OCI-LY1 (cell line): ENCODE measurements around the gene PIK3R4.

ENCODE experiments used
- H2AFZ ChIP-seq: fragments of 200-600 bp; sonication (generic), shearing (Covaris generic); 2 replicates; pipeline ENCODE4 v1.6.0; 2014; ENCODE audit warnings: antibody characterized with exemption, mild to moderate bottlenecking, low read length
- H3F3A ChIP-seq: fragments of 200-600 bp; sonication (generic), shearing (Covaris generic); 2 replicates; pipeline ENCODE4 v1.6.0; 2014; ENCODE audit warnings: mild to moderate bottlenecking, antibody characterized with exemption, low read length, moderate library complexity; ENCODE audit not compliant: insufficient read depth
- H3K27ac ChIP-seq: fragments of 200-600 bp; sonication (generic); 2 replicates; pipeline ENCODE4 v1.5.1; 2014; ENCODE audit warnings: low read length, mixed run types, mild to moderate bottlenecking, low read depth; ENCODE audit not compliant: poor library complexity, severe bottlenecking
- H3K27me3 ChIP-seq: fragments of 200-600 bp; sonication (generic); 2 replicates; pipeline ENCODE4 v1.6.0; 2014; ENCODE audit warnings: antibody characterized with exemption, mild to moderate bottlenecking, low read length, moderate library complexity; ENCODE audit not compliant: insufficient read depth
- H3K36me3 ChIP-seq: fragments of 200-600 bp; sonication (generic); 2 replicates; pipeline ENCODE4 v1.6.1; 2014; ENCODE audit warnings: mild to moderate bottlenecking, antibody characterized with exemption, low read length, moderate library complexity, mixed read lengths; ENCODE audit not compliant: insufficient read depth
- H3K4me1 ChIP-seq: fragments of 200-600 bp; sonication (generic); 2 replicates; pipeline ENCODE4 v1.5.1; 2014; ENCODE audit warnings: mild to moderate bottlenecking, low read length, moderate library complexity; ENCODE audit not compliant: insufficient read depth, severe bottlenecking
- H3K4me2 ChIP-seq: fragments of 200-600 bp; sonication (generic), shearing (Covaris generic); 2 replicates; pipeline ENCODE4 v1.6.1; 2014; ENCODE audit warnings: low read length
- H3K4me3 ChIP-seq: fragments of 200-600 bp; sonication (generic); 2 replicates; pipeline ENCODE4 v1.5.1; 2014; ENCODE audit warnings: low read length, low read depth, mild to moderate bottlenecking, mixed read lengths; ENCODE audit not compliant: poor library complexity, severe bottlenecking
- H3K79me2 ChIP-seq: fragments of 200-600 bp; shearing (Covaris generic); 2 replicates; pipeline ENCODE4 v1.6.1; 2016; ENCODE audit warnings: mixed run types, low read length, mixed read lengths; ENCODE audit not compliant: insufficient read depth
- H3K9ac ChIP-seq: fragments of 200-600 bp; sonication (generic), shearing (Covaris generic); 2 replicates; pipeline ENCODE4 v1.6.1; 2014; ENCODE audit warnings: mild to moderate bottlenecking, low read length, mixed read lengths
- H3K9me2 ChIP-seq: fragments of 200-600 bp; sonication (generic), shearing (Covaris generic); 2 replicates; pipeline ENCODE4 v1.6.1; 2014; ENCODE audit warnings: low read depth, mild to moderate bottlenecking, low read length, mixed read lengths
- H3K9me3 ChIP-seq: fragments of 200-600 bp; shearing (Covaris generic); 2 replicates; pipeline ENCODE4 v1.6.1; 2014; ENCODE audit warnings: low read length, mixed read lengths
- H4K20me1 ChIP-seq: fragments of 200-600 bp; sonication (generic), shearing (Covaris generic); 2 replicates; pipeline ENCODE4 v1.6.0; 2016; ENCODE audit warnings: mild to moderate bottlenecking, low read length; ENCODE audit not compliant: insufficient read depth
- CTCF ChIP-seq: fragments of 200-600 bp; sonication (generic), shearing (Covaris generic); IDR thresholded peaks from 2 replicates; pipeline ENCODE4 v1.5.1; 2017; ENCODE audit warnings: mild to moderate bottlenecking, antibody characterized with exemption, low read length, moderate library complexity, mixed read lengths
- EZH2 ChIP-seq: fragments of 200-600 bp; sonication (generic), shearing (Covaris generic); IDR thresholded peaks from 2 replicates; pipeline ENCODE4 v1.8.0; 2017; ENCODE audit warnings: borderline replicate concordance, mixed run types, mild to moderate bottlenecking, antibody characterized with exemption, low read length, moderate library complexity, mixed read lengths

Gene PIK3R4

GRCh38 chr3:130699765-130700164 lies 46.9 kb downstream of the PIK3R4 start:
- Histone ChIP-seq H3K4me2 (no peak overlapping the region), H3K79me2 (no peaks in the 10 kb centered on the region), H2AFZ (no peak overlapping the region), H3K4me1 (no peaks in the 10 kb centered on the region), H3K27ac (no peak overlapping the region), H3K4me3 (no peak overlapping the region), H3K9me3 (no peaks in the 10 kb centered on the region), H3F3A (no peaks in the 10 kb centered on the region), H3K36me3 (peaks cover 67% of the 10 kb centered on the region), H3K9ac (no peak overlapping the region), H3K9me2 (no peaks in the 10 kb centered on the region), H3K27me3 (no peaks in the 10 kb centered on the region), H4K20me1 (no peaks in the 10 kb centered on the region)
- TF ChIP-seq EZH2 (no peak), CTCF (peak; percentile 83)

GRCh38 chr3:130693314-130693713 lies 53.3 kb downstream of the PIK3R4 start:
- no peak for TF ChIP-seq CTCF
- Histone ChIP-seq H3K79me2 (no peaks in the 10 kb centered on the region), H4K20me1 (no peaks in the 10 kb centered on the region), H3K9ac (no peak overlapping the region), H3K4me3 (no peak overlapping the region), H3K9me2 (no peaks in the 10 kb centered on the region), H2AFZ (no peak overlapping the region), H3K27ac (no peak overlapping the region), H3K9me3 (no peaks in the 10 kb centered on the region), H3F3A (no peaks in the 10 kb centered on the region), H3K27me3 (no peaks in the 10 kb centered on the region), H3K36me3 (peaks cover 44% of the 10 kb centered on the region), H3K4me2 (no peak overlapping the region), H3K4me1 (no peaks in the 10 kb centered on the region)

DNA sequence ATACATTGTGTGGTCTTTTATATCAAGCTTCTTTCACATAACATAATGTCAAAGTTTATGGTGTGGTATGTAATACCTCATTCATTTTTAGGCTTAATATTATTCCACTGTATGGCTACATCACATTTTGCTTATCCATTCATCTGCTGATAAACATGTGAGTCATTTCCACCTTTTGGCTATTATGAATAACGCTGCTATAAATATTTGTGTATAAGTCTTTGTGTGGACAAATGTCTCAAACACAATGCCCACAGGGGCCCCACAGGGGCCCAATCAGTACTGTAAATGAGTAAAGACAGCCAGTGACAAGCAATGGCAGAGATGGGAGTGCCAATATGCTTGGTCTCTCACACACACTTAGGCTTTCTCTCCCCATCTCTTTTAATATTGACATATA lies 54.2 kb downstream of the PIK3R4 start:
- Histone ChIP-seq H3K27ac (no peak overlapping the region), H3K4me2 (no peak overlapping the region)

More for the DNA sequence above, 54.2 kb downstream of the PIK3R4 start:
- H3K27me3 ChIP-seq = no peaks in the 10 kb centered on the region
- H3K4me3 ChIP-seq = no peak overlapping the region
- no peak overlapping the region for H3K9ac ChIP-seq
- no peaks in the 10 kb centered on the region for H4K20me1 ChIP-seq
- no peaks in the 10 kb centered on the region for H3K9me3 ChIP-seq
- peaks cover 42% of the 10 kb centered on the region for H3K36me3 ChIP-seq
- no peaks in the 10 kb centered on the region for H3F3A ChIP-seq
- H3K9me2 ChIP-seq = no peaks in the 10 kb centered on the region
- H3K79me2 ChIP-seq = no peaks in the 10 kb centered on the region
- TF ChIP-seq CTCF = no peak
- TF ChIP-seq EZH2 = no peak
- no peaks in the 10 kb centered on the region for H3K4me1 ChIP-seq
- no peak overlapping the region for H2AFZ ChIP-seq
